ENCODE data around the gene TJP2. TPM values are rescaled to one million over a fixed set of nuclear protein-coding genes. Genes with fewer than 3 reads are reported as not detected.
"Not testable (repeated sequence)": the region's sequence is repeated elsewhere in the genome, so short reads cannot be mapped to it uniquely, and the experiment has no call there.

TJP2 gene
- total RNA-seq, 1 donor from 2014 or later: 5.7 TPM

GRCh38 chr9:69157751-69158466, 16.2 kb upstream of the TJP2 start:
- DNase-seq (ENCODE audit: low spot score in 2 of 2) (no peak), FAIRE-seq (no peak)

- no peak for DNase-seq (ENCODE audit: low spot score in 2 of 2)
- FAIRE-seq: no peak
Measured at GRCh38 chr9:69158471-69158870, 15.6 kb upstream of the TJP2 start.

GRCh38 chr9:69164573-69164972, 9.5 kb upstream of the TJP2 start:
- DNase-seq (ENCODE audit: low spot score in 2 of 2); FAIRE-seq: not testable (repeated sequence)

- FAIRE-seq (no peak), DNase-seq (ENCODE audit: low spot score in 2 of 2) (no peak)
Measured at GRCh38 chr9:69165581-69165980, 8.5 kb upstream of the TJP2 start.

- no peak for DNase-seq (ENCODE audit: low spot score in 2 of 2)
- no peak for FAIRE-seq
Measured at GRCh38 chr9:69168709-69169217, 5.3 kb upstream of the TJP2 start.

- FAIRE-seq (no peak), DNase-seq (ENCODE audit: low spot score in 2 of 2) (no peak)
Measured at GRCh38 chr9:69170231-69170630, 3.8 kb upstream of the TJP2 start.

GRCh38 chr9:69171049-69171448, 3.0 kb upstream of the TJP2 start:
- no peak for DNase-seq (ENCODE audit: low spot score in 2 of 2)

GRCh38 chr9:69171517-69171916, 2.6 kb upstream of the TJP2 start:
- FAIRE-seq: no peak
- no peak for DNase-seq (ENCODE audit: low spot score in 2 of 2)

More at GRCh38 chr9:69171049-69171448, 3.0 kb upstream of the TJP2 start:
- FAIRE-seq: no peak

GRCh38 chr9:69172895-69173294, 1.2 kb upstream of the TJP2 start:
- DNase-seq (ENCODE audit: low spot score in 2 of 2) (no peak), FAIRE-seq (no peak)

- DNase-seq (ENCODE audit: low spot score in 2 of 2) (no peak), FAIRE-seq (no peak)
Measured at GRCh38 chr9:69173497-69173890, 583 bp upstream of the TJP2 start.

- DNase-seq (ENCODE audit: low spot score in 2 of 2) (peak; percentile 45 to 52), FAIRE-seq (no peak)
Measured at GRCh38 chr9:69174616-69175463, 763 bp downstream of the TJP2 start.

- no peak for DNase-seq (ENCODE audit: low spot score in 2 of 2)
- FAIRE-seq: no peak
Measured at GRCh38 chr9:69175486-69175885, 1.4 kb downstream of the TJP2 start.

GRCh38 chr9:69176471-69177171, 2.5 kb downstream of the TJP2 start:
- DNase-seq (ENCODE audit: low spot score in 2 of 2): no peak
- FAIRE-seq: no peak

GRCh38 chr9:69178583-69179011, 4.5 kb downstream of the TJP2 start:
- no peak for FAIRE-seq
- DNase-seq (ENCODE audit: low spot score in 2 of 2): no peak

GRCh38 chr9:69179037-69179436, 5.0 kb downstream of the TJP2 start:
- FAIRE-seq: no peak
- no peak for DNase-seq (ENCODE audit: low spot score in 2 of 2)

- FAIRE-seq (no peak), DNase-seq (ENCODE audit: low spot score in 2 of 2) (no peak)
Measured at GRCh38 chr9:69180200-69180599, 6.1 kb downstream of the TJP2 start.

GRCh38 chr9:69180670-69181069, 6.6 kb downstream of the TJP2 start:
- DNase-seq (ENCODE audit: low spot score in 2 of 2): no peak

GRCh38 chr9:69181908-69182353, 7.9 kb downstream of the TJP2 start:
- no peak for DNase-seq (ENCODE audit: low spot score in 2 of 2)

More at GRCh38 chr9:69180670-69181069, 6.6 kb downstream of the TJP2 start:
- no peak for FAIRE-seq

GRCh38 chr9:69184266-69184665, 10.2 kb downstream of the TJP2 start:
- DNase-seq (ENCODE audit: low spot score in 2 of 2) (no peak), FAIRE-seq (no peak)

More at GRCh38 chr9:69181908-69182353, 7.9 kb downstream of the TJP2 start:
- no peak for FAIRE-seq

- DNase-seq (ENCODE audit: low spot score in 2 of 2) (no peak), FAIRE-seq (no peak)
Measured at GRCh38 chr9:69186841-69187611, 12.9 kb downstream of the TJP2 start.

Data from frontal cortex (tissue), 4 donors.